B cell (primary cell): ENCODE data around the gene ABCA8.

Source experiments
- EZH2 ChIP-seq: IDR thresholded peaks from 2 replicates; pipeline ENCODE4 v1.6.1; 2012; ENCODE audit warnings: borderline replicate concordance, low read depth, mild to moderate bottlenecking, moderate library complexity, low read length; ENCODE audit not compliant: insufficient read depth, poor library complexity, severe bottlenecking
- TF ChIP-seq, protein P1 (sequence below): fragments of 200-600 bp; IDR thresholded peaks from one replicate; pipeline ENCODE4 v1.8.0; 2022; ENCODE audit warnings: antibody characterized with exemption, mild to moderate bottlenecking

DNA sequence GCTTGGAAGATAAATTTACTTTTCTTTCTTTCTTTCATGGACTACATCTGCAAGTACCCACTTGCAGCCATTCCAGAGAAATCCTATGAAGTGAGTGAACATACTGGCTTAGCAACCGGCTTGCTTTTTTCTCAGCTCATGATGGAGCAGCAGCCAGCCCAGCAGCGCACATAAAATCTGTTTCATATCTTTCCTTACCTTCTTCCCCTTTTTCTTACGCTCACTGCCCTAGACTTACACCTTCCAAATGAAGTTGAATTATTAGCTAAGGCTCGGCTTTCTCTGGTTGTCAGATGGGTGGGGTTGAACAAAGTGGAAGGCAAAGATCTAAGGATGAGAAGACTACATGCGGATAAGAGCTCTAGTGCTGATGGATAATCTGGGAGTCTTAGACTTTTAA is 13.9 kb upstream of the ABCA8 start:
- TF ChIP-seq, protein P1, sequence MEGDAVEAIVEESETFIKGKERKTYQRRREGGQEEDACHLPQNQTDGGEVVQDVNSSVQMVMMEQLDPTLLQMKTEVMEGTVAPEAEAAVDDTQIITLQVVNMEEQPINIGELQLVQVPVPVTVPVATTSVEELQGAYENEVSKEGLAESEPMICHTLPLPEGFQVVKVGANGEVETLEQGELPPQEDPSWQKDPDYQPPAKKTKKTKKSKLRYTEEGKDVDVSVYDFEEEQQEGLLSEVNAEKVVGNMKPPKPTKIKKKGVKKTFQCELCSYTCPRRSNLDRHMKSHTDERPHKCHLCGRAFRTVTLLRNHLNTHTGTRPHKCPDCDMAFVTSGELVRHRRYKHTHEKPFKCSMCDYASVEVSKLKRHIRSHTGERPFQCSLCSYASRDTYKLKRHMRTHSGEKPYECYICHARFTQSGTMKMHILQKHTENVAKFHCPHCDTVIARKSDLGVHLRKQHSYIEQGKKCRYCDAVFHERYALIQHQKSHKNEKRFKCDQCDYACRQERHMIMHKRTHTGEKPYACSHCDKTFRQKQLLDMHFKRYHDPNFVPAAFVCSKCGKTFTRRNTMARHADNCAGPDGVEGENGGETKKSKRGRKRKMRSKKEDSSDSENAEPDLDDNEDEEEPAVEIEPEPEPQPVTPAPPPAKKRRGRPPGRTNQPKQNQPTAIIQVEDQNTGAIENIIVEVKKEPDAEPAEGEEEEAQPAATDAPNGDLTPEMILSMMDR, result no peak
- TF ChIP-seq EZH2, result no peak
